Smooth muscle cell (in vitro differentiated cells): Measurements from ENCODE around the gene SOX1. TPM values are rescaled to one million over a fixed set of nuclear protein-coding genes. Genes with fewer than 3 reads are reported as not detected.

Experiments used
- DNase-seq: peaks from one replicate; lab custom pipeline; 2025; ENCODE audit not compliant: unreplicated experiment; lab: John Stamatoyannopoulos, UW
- H2AFZ ChIP-seq: fragments of 200-600 bp; sonication (generic); 2 replicates; pipeline ENCODE4 v1.6.0; 2016; ENCODE audit warnings: antibody characterized with exemption, low read depth, mild to moderate bottlenecking
- H3F3A ChIP-seq: fragments of 200-600 bp; sonication (generic); 2 replicates; pipeline ENCODE4 v1.6.0; 2017; ENCODE audit warnings: antibody characterized with exemption, low read depth
- H3K27ac ChIP-seq: fragments of 200-600 bp; sonication (generic); 2 replicates; pipeline ENCODE4 v1.5.1; 2016; ENCODE audit warnings: low read depth, mild to moderate bottlenecking
- H3K27me3 ChIP-seq: fragments of 200-600 bp; sonication (generic); 2 replicates; pipeline ENCODE4 v1.6.1; 2016; ENCODE audit warnings: low read depth, mild to moderate bottlenecking
- H3K36me3 ChIP-seq: fragments of 200-600 bp; sonication (generic); 2 replicates; pipeline ENCODE4 v1.5.1; 2016; ENCODE audit warnings: low read depth
- H3K4me1 ChIP-seq: fragments of 200-600 bp; sonication (generic); 2 replicates; pipeline ENCODE4 v1.5.1; 2016; ENCODE audit warnings: low read depth
- H3K4me2 ChIP-seq: fragments of 200-600 bp; sonication (generic); 2 replicates; pipeline ENCODE4 v1.6.0; 2016; ENCODE audit warnings: mild to moderate bottlenecking
- H3K4me3 ChIP-seq: fragments of 200-600 bp; sonication (generic); 2 replicates; pipeline ENCODE4 v1.5.1; 2016; ENCODE audit warnings: mild to moderate bottlenecking
- H3K79me2 ChIP-seq: fragments of 200-600 bp; sonication (generic); 2 replicates; pipeline ENCODE4 v1.6.0; 2016; ENCODE audit warnings: low read depth, mild to moderate bottlenecking
- H3K9ac ChIP-seq: fragments of 200-600 bp; sonication (generic); 2 replicates; pipeline ENCODE4 v1.6.0; 2016; ENCODE audit warnings: low read depth
- H3K9me3 ChIP-seq: fragments of 200-600 bp; sonication (generic); replicated peaks from 2 replicates; pipeline ENCODE4 v1.5.1; 2016; ENCODE audit warnings: low read depth
- H4K20me1 ChIP-seq: fragments of 200-600 bp; sonication (generic); 2 replicates; pipeline ENCODE4 v1.6.0; 2016; ENCODE audit warnings: low read depth
- WGBS: methylation state at CpG from one replicate; pipeline ENCODE4 v1.1.7; 2016; ENCODE audit warnings: low lambda C conversion rate; 5-methylcytosine and 5-hydroxymethylcytosine counted together
- polyA plus RNA-seq: library from polyadenylated mRNA; unstranded; fragments of >200 nt; fragmentation: Nextera tagmentation; extraction: Ambion mirVana; gene quantifications from 2 replicates; pipeline ENCODE4 v1.2.1, GENCODE V29; 2016
- total RNA-seq: library from RNA; depleted of rRNA; stranded (reverse); fragments of >200 nt; gene quantifications from 2 replicates; pipeline ENCODE4 v1.2.3, GENCODE V29; 2014
- TF ChIP-seq, protein P1 (sequence below): fragments of 200-600 bp; sonication (generic); IDR thresholded peaks from 2 replicates; pipeline ENCODE4 v1.5.1; 2017; ENCODE audit warnings: borderline replicate concordance, mild to moderate bottlenecking, antibody characterized with exemption; ENCODE audit not compliant: insufficient read depth, poor library complexity, severe bottlenecking

SOX1 gene
- total and polyA plus RNA-seq, 2 experiments from 2014 or later = not detected

DNA sequence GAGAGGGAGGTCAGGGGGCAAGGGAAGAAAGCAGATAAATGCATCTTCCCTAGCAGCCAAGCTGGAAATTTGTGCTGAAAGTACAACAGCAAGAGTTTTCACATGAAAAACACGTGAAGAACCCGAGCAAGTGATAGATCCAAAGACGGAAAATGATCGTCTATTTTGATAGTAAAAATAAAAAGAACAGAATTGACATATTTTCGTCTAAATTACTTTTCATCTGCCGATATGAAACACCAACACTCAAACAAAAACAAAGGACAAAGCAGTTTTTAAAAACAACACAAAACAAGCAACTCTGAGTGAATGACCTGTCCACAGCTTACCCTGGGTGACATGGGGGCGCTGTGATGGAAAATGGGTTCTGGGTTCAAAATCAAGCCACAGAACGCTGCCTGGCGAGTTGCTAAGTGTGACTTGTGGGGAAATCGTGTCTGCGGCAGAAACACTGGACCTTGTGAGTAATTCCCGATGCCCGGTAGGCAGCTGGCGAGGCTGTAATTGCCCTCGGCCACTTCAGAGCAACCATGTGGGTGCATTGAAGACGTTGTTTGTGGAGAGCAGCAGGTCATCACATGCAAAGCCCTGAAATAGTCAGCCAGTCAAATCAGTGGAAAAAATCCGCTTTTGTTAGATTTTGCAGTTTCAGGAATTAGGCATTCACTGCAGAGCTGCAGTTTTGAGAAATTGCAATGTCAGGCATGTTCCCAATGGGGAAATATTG lies 7.4 kb downstream of the SOX1 start:
- Histone ChIP-seq H3K27me3 (peaks cover 100% of the 10 kb centered on the region), H3K36me3 (no peaks in the 10 kb centered on the region), H3K9ac (no peak overlapping the region), H3K79me2 (no peaks in the 10 kb centered on the region), H3K4me1 (peaks cover 40% of the 10 kb centered on the region), H2AFZ (no peak overlapping the region), H3K9me3 (no peaks in the 10 kb centered on the region), H4K20me1 (no peaks in the 10 kb centered on the region), H3K4me2 (no peak overlapping the region), H3F3A (no peaks in the 10 kb centered on the region), H3K4me3 (no peak overlapping the region), H3K27ac (no peak overlapping the region)
- no peak for DNase-seq
- 9% methylated on average over 17 of the region's 17 CpGs for WGBS
- TF ChIP-seq, protein P1, sequence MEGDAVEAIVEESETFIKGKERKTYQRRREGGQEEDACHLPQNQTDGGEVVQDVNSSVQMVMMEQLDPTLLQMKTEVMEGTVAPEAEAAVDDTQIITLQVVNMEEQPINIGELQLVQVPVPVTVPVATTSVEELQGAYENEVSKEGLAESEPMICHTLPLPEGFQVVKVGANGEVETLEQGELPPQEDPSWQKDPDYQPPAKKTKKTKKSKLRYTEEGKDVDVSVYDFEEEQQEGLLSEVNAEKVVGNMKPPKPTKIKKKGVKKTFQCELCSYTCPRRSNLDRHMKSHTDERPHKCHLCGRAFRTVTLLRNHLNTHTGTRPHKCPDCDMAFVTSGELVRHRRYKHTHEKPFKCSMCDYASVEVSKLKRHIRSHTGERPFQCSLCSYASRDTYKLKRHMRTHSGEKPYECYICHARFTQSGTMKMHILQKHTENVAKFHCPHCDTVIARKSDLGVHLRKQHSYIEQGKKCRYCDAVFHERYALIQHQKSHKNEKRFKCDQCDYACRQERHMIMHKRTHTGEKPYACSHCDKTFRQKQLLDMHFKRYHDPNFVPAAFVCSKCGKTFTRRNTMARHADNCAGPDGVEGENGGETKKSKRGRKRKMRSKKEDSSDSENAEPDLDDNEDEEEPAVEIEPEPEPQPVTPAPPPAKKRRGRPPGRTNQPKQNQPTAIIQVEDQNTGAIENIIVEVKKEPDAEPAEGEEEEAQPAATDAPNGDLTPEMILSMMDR = no peak

DNA sequence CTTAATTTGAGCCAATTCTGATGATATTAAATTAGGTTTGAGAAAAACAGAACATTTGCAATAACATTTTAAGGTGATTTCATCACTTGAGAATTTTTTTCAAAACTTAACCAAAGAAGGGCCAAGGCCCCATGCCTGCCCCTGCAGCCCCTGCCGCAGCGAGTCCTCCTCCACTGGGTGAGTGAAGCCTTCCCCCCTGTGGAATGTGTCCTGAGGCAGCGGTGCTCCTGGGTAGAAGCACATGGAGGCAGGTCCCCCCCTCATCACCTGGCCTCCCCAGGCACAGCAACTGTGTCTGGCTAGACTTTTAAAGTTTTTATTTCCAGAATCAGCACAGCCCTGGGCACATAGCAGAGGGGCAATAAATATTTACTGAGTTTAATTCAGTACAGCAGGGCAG lies 10.8 kb downstream of the SOX1 start:
- Histone ChIP-seq H3K9ac (no peak overlapping the region), H3K4me3 (no peak overlapping the region), H3F3A (no peaks in the 10 kb centered on the region), H3K27ac (no peak overlapping the region), H3K36me3 (no peaks in the 10 kb centered on the region), H4K20me1 (no peaks in the 10 kb centered on the region), H3K4me1 (peaks cover 18% of the 10 kb centered on the region), H3K9me3 (no peaks in the 10 kb centered on the region), H3K79me2 (no peaks in the 10 kb centered on the region), H3K4me2 (no peak overlapping the region), H3K27me3 (peaks cover 70% of the 10 kb centered on the region), H2AFZ (no peak overlapping the region)
- TF ChIP-seq, protein P1 = no peak
- 25% methylated on average over 3 of the region's 3 CpGs for WGBS
- no peak for DNase-seq

- Histone ChIP-seq H4K20me1 (no peaks in the 10 kb centered on the region), H3K9ac (no peak overlapping the region), H3K4me1 (peaks cover 14% of the 10 kb centered on the region), H3K4me2 (no peak overlapping the region), H3F3A (no peaks in the 10 kb centered on the region), H3K79me2 (no peaks in the 10 kb centered on the region), H3K36me3 (no peaks in the 10 kb centered on the region), H3K4me3 (no peak overlapping the region), H3K27me3 (peaks cover 65% of the 10 kb centered on the region), H3K9me3 (no peaks in the 10 kb centered on the region), H2AFZ (no peak overlapping the region), H3K27ac (no peak overlapping the region)
- no peak for DNase-seq
- 30% methylated on average over 16 of the region's 16 CpGs for WGBS
- TF ChIP-seq, protein P1 = no peak
These were observed 11.3 kb downstream of the SOX1 start for GRCh38 chr13:112078216-112078615.
